SK-N-SH (cell line): ENCODE data around the gene PYGO2. TPM values are rescaled to one million over a fixed set of nuclear protein-coding genes. Genes with fewer than 3 reads are reported as not detected.

Source experiments
- CTCF ChIA-PET: fragments of 300-600, 350-600 bp; formaldehyde crosslinking; extraction: SDS; loops from one replicate; lab custom pipeline; 2021; lab: Yijun Ruan, JAX
- POLR2A ChIA-PET: fragments of 350-600 bp; sonication (Branson Sonifier 250); formaldehyde crosslinking; extraction: SDS; loops from one replicate; lab custom pipeline; 2020; ENCODE audit warnings: antibody characterized with exemption, inconsistent platforms; lab: Yijun Ruan, JAX
- DNase-seq: peaks from one replicate; pipeline ENCODE4 v3.0.0; 2012
- H2AFZ ChIP-seq: fragments of 200-600 bp; sonication (generic); 2 replicates; pipeline ENCODE4 v1.8.1; 2016; ENCODE audit warnings: antibody characterized with exemption, mild to moderate bottlenecking, low read depth
- H3F3A ChIP-seq: fragments of 200-600 bp; sonication (generic); replicated peaks from 2 replicates; pipeline ENCODE3; 2016; ENCODE audit warnings: antibody characterized with exemption, mild to moderate bottlenecking; ENCODE audit not compliant: insufficient read depth
- H3K27ac ChIP-seq, 2 experiments: fragments of 200-500 bp in 1 of 2; fragments of 200-600 bp in 1 of 2; sonication (Bioruptor generic) in 1 of 2; sonication (generic), shearing (Covaris generic) in 1 of 2; 2 replicates each; pipeline versions ENCODE4 v1.5.1 to v1.6.1; 2014 to 2016; ENCODE audit warnings: low read depth in 2 of 2, inconsistent platforms in 1 of 2, low read length in 1 of 2, mild to moderate bottlenecking in 1 of 2, mixed read lengths in 1 of 2
- H3K27me3 ChIP-seq: fragments of 200-600 bp; sonication (generic), shearing (Covaris generic); 2 replicates; pipeline ENCODE4 v1.6.1; 2016; ENCODE audit warnings: mixed run types; ENCODE audit not compliant: insufficient read depth
- H3K36me3 ChIP-seq, 2 experiments: fragments of 200-500 bp in 1 of 2; fragments of 200-600 bp in 1 of 2; sonication (Bioruptor generic) in 1 of 2; sonication (generic) in 1 of 2; replicated peaks in 1 of 2; 2 replicates each; pipeline versions ENCODE3 to v1.5.1; 2014 to 2016; ENCODE audit warnings: low read length in 1 of 2, mild to moderate bottlenecking in 1 of 2; ENCODE audit not compliant: insufficient read depth in 2 of 2, control insufficient read depth in 1 of 2
- H3K4me1 ChIP-seq, 2 experiments: fragments of 200-500 bp in 1 of 2; fragments of 200-600 bp in 1 of 2; sonication (Bioruptor generic) in 1 of 2; sonication (generic), shearing (Covaris generic) in 1 of 2; 2 replicates each; pipeline versions ENCODE4 v1.5.1 to v1.6.1; 2014 to 2016; ENCODE audit warnings: low read depth in 1 of 2, low read length in 1 of 2, mixed run types in 1 of 2; ENCODE audit not compliant: insufficient read depth in 2 of 2, control insufficient read depth in 1 of 2
- H3K4me2 ChIP-seq: fragments of 200-600 bp; sonication (generic), shearing (Covaris generic); 2 replicates; pipeline ENCODE4 v1.6.1; 2017; ENCODE audit warnings: mixed run types
- H3K4me3 ChIP-seq, 2 experiments: fragments of 200-500 bp in 1 of 2; fragments of 200-600 bp in 1 of 2; sonication (Bioruptor generic) in 1 of 2; sonication (generic), shearing (Covaris generic) in 1 of 2; 2 replicates each; pipeline versions ENCODE4 v1.5.1 to v1.8.1; 2014 to 2016; ENCODE audit warnings: low read depth in 2 of 2, inconsistent platforms in 1 of 2, low read length in 1 of 2, mild to moderate bottlenecking in 1 of 2, mixed read lengths in 1 of 2, moderate library complexity in 1 of 2
- H3K79me2 ChIP-seq: fragments of 200-600 bp; sonication (generic); 2 replicates; pipeline ENCODE4 v1.8.1; 2017; ENCODE audit warnings: mild to moderate bottlenecking; ENCODE audit not compliant: insufficient read depth
- H3K9ac ChIP-seq: fragments of 200-600 bp; sonication (generic); 2 replicates; pipeline ENCODE4 v1.6.1; 2017; ENCODE audit warnings: mixed run types
- H3K9me2 ChIP-seq: fragments of 200-600 bp; sonication (generic); 2 replicates; pipeline ENCODE4 v1.6.1; 2017; ENCODE audit warnings: mixed run types
- H3K9me3 ChIP-seq: fragments of 200-600 bp; sonication (generic); 2 replicates; pipeline ENCODE4 v1.6.1; 2017; ENCODE audit warnings: mixed run types, mild to moderate bottlenecking, moderate library complexity
- H4K20me1 ChIP-seq: fragments of 200-600 bp; sonication (generic); 2 replicates; pipeline ENCODE4 v1.6.1; 2017; ENCODE audit warnings: mild to moderate bottlenecking, mixed run types; ENCODE audit not compliant: insufficient read depth
- CHD2 ChIP-seq: fragments of 150-350 bp; IDR thresholded peaks from 2 replicates; pipeline ENCODE4 v1.6.1; 2018; ENCODE audit warnings: low read length; ENCODE audit not compliant: partially characterized antibody
- EP300 ChIP-seq, 2 experiments: IDR thresholded peaks; 2 replicates each; pipeline versions ENCODE4 v1.4.0 to v1.6.1; 2012; ENCODE audit warnings: borderline replicate concordance in 1 of 2, low read depth in 1 of 2, low read length in 1 of 2
- EZH2phosphoT487 ChIP-seq: fragments of 200-600 bp; sonication (generic); IDR thresholded peaks from 2 replicates; pipeline ENCODE4 v1.6.1; 2017; ENCODE audit warnings: low read depth, mixed run types, mild to moderate bottlenecking, antibody characterized with exemption, moderate library complexity, borderline replicate concordance
- FOSL2 ChIP-seq: IDR thresholded peaks from 2 replicates; pipeline ENCODE4 v1.4.0; 2012; ENCODE audit warnings: low read depth, mild to moderate bottlenecking, moderate library complexity, borderline replicate concordance
- FOXJ3 ChIP-seq: sonication (generic); formaldehyde crosslinking; IDR thresholded peaks from 2 replicates; pipeline ENCODE4 v1.5.1; 2020; ENCODE audit warnings: mild to moderate bottlenecking, missing genetic modification reagents
- GATA2 ChIP-seq: sonication (generic); formaldehyde crosslinking; IDR thresholded peaks from 2 replicates; pipeline ENCODE4 v1.5.0; 2020; ENCODE audit warnings: mild to moderate bottlenecking, missing genetic modification reagents
- JUND ChIP-seq: IDR thresholded peaks from 2 replicates; pipeline ENCODE4 v1.4.0; 2012
- MAX ChIP-seq: IDR thresholded peaks from 2 replicates; pipeline ENCODE4 v1.4.0; 2012; ENCODE audit warnings: low read depth
- MXI1 ChIP-seq: IDR thresholded peaks from 2 replicates; pipeline ENCODE4 v1.6.1; 2012; ENCODE audit warnings: mild to moderate bottlenecking, low read depth, low read length, improper control_type of control experiment
- NRF1 ChIP-seq: IDR thresholded peaks from 2 replicates; pipeline ENCODE4 v1.6.1; 2012; ENCODE audit warnings: low read depth, mild to moderate bottlenecking, low read length
- POLR2AphosphoS5 ChIP-seq: IDR thresholded peaks from 2 replicates; pipeline ENCODE4 v1.6.1; 2012; ENCODE audit warnings: low read depth, low read length
- RAD21 ChIP-seq: IDR thresholded peaks from 2 replicates; pipeline ENCODE4 v1.6.1; 2012; ENCODE audit warnings: mild to moderate bottlenecking, low read length
- RCOR1 ChIP-seq: fragments of 150-350 bp; IDR thresholded peaks from 2 replicates; pipeline ENCODE4 v1.6.1; 2017; ENCODE audit warnings: antibody characterized with exemption, low read length
- TEAD4 ChIP-seq: IDR thresholded peaks from 2 replicates; pipeline ENCODE4 v1.4.0; 2012; ENCODE audit warnings: mild to moderate bottlenecking, borderline replicate concordance; ENCODE audit not compliant: insufficient read depth
- YY1 ChIP-seq: IDR thresholded peaks from 2 replicates; pipeline ENCODE4 v1.4.0; 2012; ENCODE audit warnings: low read depth, mild to moderate bottlenecking
- WGBS: methylation state at CpG from one replicate; pipeline ENCODE4 v1.1.6; 2017; ENCODE audit warnings: low lambda C conversion rate; 5-methylcytosine and 5-hydroxymethylcytosine counted together
- polyA plus RNA-seq, 3 experiments: library from polyadenylated mRNA; depleted of rRNA; stranded (reverse); fragments of >200 nt; gene quantifications; 2 replicates each; pipeline ENCODE4 v1.2.3, GENCODE V29; 2012
- TF ChIP-seq, protein P1 (sequence below): fragments of 150-350 bp; IDR thresholded peaks from 2 replicates; pipeline ENCODE4 v1.6.1; 2016; ENCODE audit warnings: mild to moderate bottlenecking, low read depth, low read length

The PYGO2 gene
- polyA plus RNA-seq, 1 of the 3 experiments (the other 2 are of a cell fraction) = 23.3 TPM

GRCh38 chr1:154925335-154926170 lies 36.0 kb downstream of the PYGO2 start:
- Histone ChIP-seq H3K27ac (no peak overlapping the region), H3K36me3 (peaks cover 0 to 27% of the 10 kb centered on the region in 2 experiments), H3K27me3 (no peaks in the 10 kb centered on the region), H3F3A (no peaks in the 10 kb centered on the region), H2AFZ (no peak overlapping the region), H4K20me1 (no peaks in the 10 kb centered on the region), H3K4me3 (no peak overlapping the region), H3K9me3 (no peaks in the 10 kb centered on the region), H3K4me2 (no peak overlapping the region), H3K9ac (no peak overlapping the region), H3K4me1 (no peaks in the 10 kb centered on the region), H3K79me2 (no peaks in the 10 kb centered on the region), H3K9me2 (no peaks in the 10 kb centered on the region)
- TF ChIP-seq POLR2AphosphoS5 = no peak
- no peak for TF ChIP-seq MAX
- TF ChIP-seq JUND = no peak
- no peak for TF ChIP-seq RCOR1
- TF ChIP-seq RAD21 = no peak
- no peak for DNase-seq
- ChIA-PET POLR2A (interaction anchor here (0.8 kb wide), 1 partner anchor 11 kb away, joined by 3 read pairs; the partner anchor contains the start of gene PMVK), CTCF (interaction anchor here (1.0 to 1.3 kb wide), 2 partner anchors 256 to 366 kb away, joined by 3 to 4 read pairs; no protein-coding TSS in a partner anchor)
- 100% methylated on average over 3 of the region's 3 CpGs for WGBS

- no peak for DNase-seq
- peaks cover 0 to 19% of the 10 kb centered on the region in 2 experiments for H3K36me3 ChIP-seq
- CTCF ChIA-PET = interaction anchor here (0.9 kb wide), 1 partner anchor 254 kb away, joined by 3 read pairs; no protein-coding TSS in a partner anchor
- no peak overlapping the region for H2AFZ ChIP-seq
- POLR2A ChIA-PET = no interaction called here
- H3K27ac ChIP-seq = no peak overlapping the region
- H3K4me3 ChIP-seq = no peak overlapping the region
- H3K79me2 ChIP-seq = no peaks in the 10 kb centered on the region
- H3K4me1 ChIP-seq = no peaks in the 10 kb centered on the region
- no peaks in the 10 kb centered on the region for H3K27me3 ChIP-seq
- no peaks in the 10 kb centered on the region for H3F3A ChIP-seq
- no peak overlapping the region for H3K9ac ChIP-seq
- no peaks in the 10 kb centered on the region for H4K20me1 ChIP-seq
- 96% methylated on average over 3 of the region's 3 CpGs for WGBS
- TF ChIP-seq POLR2AphosphoS5 (no peak), MXI1 (no peak), NRF1 (no peak), CHD2 (no peak), YY1 (no peak), RCOR1 (no peak), FOXJ3 (CRISPR knock-in tag) (no peak), EP300 (IDR thresholded peaks at IDR 0.05; ENCODE audit: borderline replicate concordance in 1 of 2, low read depth in 1 of 2, low read length in 1 of 2) (no peak), GATA2 (CRISPR knock-in tag) (no peak), FOSL2 (no peak), EZH2phosphoT487 (no peak), TEAD4 (no peak)
- TF ChIP-seq, protein P1, sequence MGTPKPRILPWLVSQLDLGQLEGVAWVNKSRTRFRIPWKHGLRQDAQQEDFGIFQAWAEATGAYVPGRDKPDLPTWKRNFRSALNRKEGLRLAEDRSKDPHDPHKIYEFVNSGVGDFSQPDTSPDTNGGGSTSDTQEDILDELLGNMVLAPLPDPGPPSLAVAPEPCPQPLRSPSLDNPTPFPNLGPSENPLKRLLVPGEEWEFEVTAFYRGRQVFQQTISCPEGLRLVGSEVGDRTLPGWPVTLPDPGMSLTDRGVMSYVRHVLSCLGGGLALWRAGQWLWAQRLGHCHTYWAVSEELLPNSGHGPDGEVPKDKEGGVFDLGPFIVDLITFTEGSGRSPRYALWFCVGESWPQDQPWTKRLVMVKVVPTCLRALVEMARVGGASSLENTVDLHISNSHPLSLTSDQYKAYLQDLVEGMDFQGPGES = no peak
- no peak overlapping the region for H3K4me2 ChIP-seq
- H3K9me2 ChIP-seq = no peaks in the 10 kb centered on the region
- H3K9me3 ChIP-seq = no peaks in the 10 kb centered on the region
Measured at GRCh38 chr1:154923695-154924094, 37.9 kb downstream of the PYGO2 start.
